WERI-Rb-1 (cell line): ENCODE results near the gene GPHN.
A peak's percentile ranks its signal among the peaks of the same experiment; 100 is the strongest.

Source experiments
- DNase-seq: peaks from one replicate; pipeline ENCODE4 v3.0.0-alpha.2; 2020
- H3K27ac ChIP-seq: fragments of 250-450 bp; sonication (Bioruptor Pico); 2 replicates; pipeline ENCODE4 v1.5.1; 2020; ENCODE audit warnings: mild to moderate bottlenecking, moderate library complexity
- H3K27me3 ChIP-seq: fragments of 250-450 bp; sonication (Bioruptor Pico); 2 replicates; pipeline ENCODE4 v1.5.1; 2021; ENCODE audit warnings: mild to moderate bottlenecking, low read depth, moderate library complexity; ENCODE audit not compliant: insufficient read depth, severe bottlenecking
- H3K36me3 ChIP-seq: fragments of 250-450 bp; sonication (Bioruptor Pico); 2 replicates; pipeline ENCODE4 v1.5.1; 2020; ENCODE audit warnings: mild to moderate bottlenecking, moderate library complexity
- H3K4me3 ChIP-seq: 2 replicates; pipeline ENCODE4 v1.5.1; 2011; ENCODE audit warnings: low read depth, mild to moderate bottlenecking, control low read depth, low read length
- H3K9me3 ChIP-seq: fragments of 250-450 bp; sonication (Bioruptor Pico); 2 replicates; pipeline ENCODE4 v1.5.1; 2021; ENCODE audit warnings: mild to moderate bottlenecking, moderate library complexity; ENCODE audit not compliant: severe bottlenecking
- CTCF ChIP-seq: IDR thresholded peaks from 2 replicates; pipeline ENCODE4 v1.5.1; 2011; ENCODE audit warnings: low read depth, mild to moderate bottlenecking, control low read depth, inconsistent platforms, low read length

Gene GPHN

DNA sequence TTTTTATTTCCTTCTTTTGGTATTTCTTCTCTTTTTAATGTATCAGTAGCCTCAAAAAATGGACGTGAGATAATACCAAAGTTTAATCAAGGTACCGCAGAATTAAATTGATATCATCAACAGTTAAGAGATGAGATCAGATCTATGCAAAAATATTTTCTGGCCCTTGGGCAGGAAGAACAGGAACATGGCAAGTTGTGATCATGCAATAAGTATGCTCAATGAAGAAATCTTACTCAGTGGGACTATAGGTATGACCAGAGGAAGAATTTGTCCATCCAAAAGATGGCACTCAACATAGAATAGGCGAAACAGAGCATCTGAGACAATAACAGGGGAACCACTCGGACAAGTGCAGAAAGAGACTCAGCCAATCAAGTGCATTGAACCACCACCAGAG, 680.4 kb downstream of the GPHN start:
- Histone ChIP-seq H3K9me3 (no peaks in the 10 kb centered on the region), H3K36me3 (no peaks in the 10 kb centered on the region), H3K27me3 (no peaks in the 10 kb centered on the region), H3K27ac (peak overlapping the region; percentile 16), H3K4me3 (no peak overlapping the region)
- no peak for TF ChIP-seq CTCF
- DNase-seq: no peak

- Histone ChIP-seq H3K36me3 (no peaks in the 10 kb centered on the region), H3K27ac (no peak overlapping the region), H3K4me3 (no peak overlapping the region), H3K27me3 (no peaks in the 10 kb centered on the region), H3K9me3 (no peaks in the 10 kb centered on the region)
- no peak for DNase-seq
- no peak for TF ChIP-seq CTCF
These were observed 683.9 kb downstream of the GPHN start for GRCh38 chr14:67191768-67192290.

DNA sequence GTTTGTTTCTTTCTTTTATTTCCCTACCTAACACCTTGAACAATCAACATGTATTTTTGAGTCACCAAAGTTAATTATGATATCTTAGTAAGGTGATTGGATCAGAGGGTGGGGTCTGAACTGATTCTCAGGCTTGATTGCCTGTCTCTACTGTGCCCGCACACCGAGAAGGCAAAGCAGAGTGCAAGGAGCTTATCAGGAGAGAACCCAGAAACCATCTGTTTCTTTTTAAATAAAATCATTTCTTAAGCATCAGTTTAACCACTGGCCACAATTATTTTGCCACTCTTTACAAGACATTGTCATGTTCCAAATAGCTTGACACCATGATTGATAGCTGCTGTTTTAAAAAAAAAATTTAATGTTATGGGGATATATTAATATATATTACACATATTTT, 684.4 kb downstream of the GPHN start:
- H3K4me3 ChIP-seq: no peak overlapping the region
- H3K27me3 ChIP-seq: no peaks in the 10 kb centered on the region
- no peaks in the 10 kb centered on the region for H3K9me3 ChIP-seq
- no peak for DNase-seq
- H3K27ac ChIP-seq: no peak overlapping the region
- no peaks in the 10 kb centered on the region for H3K36me3 ChIP-seq
- no peak for TF ChIP-seq CTCF

- H3K27ac ChIP-seq: no peak overlapping the region
- no peak overlapping the region for H3K4me3 ChIP-seq
- H3K36me3 ChIP-seq: no peaks in the 10 kb centered on the region
- no peaks in the 10 kb centered on the region for H3K27me3 ChIP-seq
- H3K9me3 ChIP-seq: no peaks in the 10 kb centered on the region
- TF ChIP-seq CTCF: no peak
- no peak for DNase-seq
These were observed 687.3 kb downstream of the GPHN start for GRCh38 chr14:67195279-67195678.

GRCh38 chr14:67199016-67199415, 691.1 kb downstream of the GPHN start:
- Histone ChIP-seq H3K27me3 (no peaks in the 10 kb centered on the region), H3K36me3 (no peaks in the 10 kb centered on the region), H3K4me3 (no peak overlapping the region), H3K9me3 (no peaks in the 10 kb centered on the region), H3K27ac (no peak overlapping the region)
- no peak for DNase-seq
- no peak for TF ChIP-seq CTCF

DNA sequence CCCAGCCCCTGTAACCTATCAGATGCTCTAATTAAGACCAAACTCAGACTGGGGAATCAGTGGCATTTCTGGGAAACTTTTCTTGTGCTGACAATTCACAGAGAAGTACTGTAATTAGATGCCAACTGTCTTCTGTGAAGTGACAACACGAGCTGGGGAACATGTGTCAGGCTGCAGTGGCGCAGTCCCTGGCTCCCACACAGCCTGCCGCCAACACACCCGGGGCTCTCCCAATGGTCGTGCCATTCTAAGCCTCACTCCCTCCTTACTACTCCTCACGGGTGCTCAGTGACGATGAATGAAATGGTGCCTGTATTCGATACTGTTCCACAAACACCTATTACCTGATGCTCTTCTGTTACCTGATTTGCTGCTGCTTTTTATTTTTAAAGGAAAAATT, 699.9 kb downstream of the GPHN start:
- no peak for DNase-seq
- H3K9me3 ChIP-seq: no peaks in the 10 kb centered on the region
- H3K27ac ChIP-seq: no peak overlapping the region
- H3K27me3 ChIP-seq: no peaks in the 10 kb centered on the region
- no peak for TF ChIP-seq CTCF
- no peak overlapping the region for H3K4me3 ChIP-seq
- H3K36me3 ChIP-seq: no peaks in the 10 kb centered on the region
